OCI-LY1 (cell line): ENCODE measurements around the gene ETV6.

Source experiments
- EZH2 ChIP-seq: fragments of 200-600 bp; sonication (generic), shearing (Covaris generic); IDR thresholded peaks from 2 replicates; pipeline ENCODE4 v1.8.0; 2017; ENCODE audit warnings: borderline replicate concordance, mixed run types, mild to moderate bottlenecking, antibody characterized with exemption, low read length, moderate library complexity, mixed read lengths
- TF ChIP-seq, protein P1 (sequence below): fragments of 200-600 bp; sonication (generic), shearing (Covaris generic); IDR thresholded peaks from 2 replicates; pipeline ENCODE4 v1.5.1; 2017; ENCODE audit warnings: mild to moderate bottlenecking, antibody characterized with exemption, low read length, moderate library complexity, mixed read lengths

DNA sequence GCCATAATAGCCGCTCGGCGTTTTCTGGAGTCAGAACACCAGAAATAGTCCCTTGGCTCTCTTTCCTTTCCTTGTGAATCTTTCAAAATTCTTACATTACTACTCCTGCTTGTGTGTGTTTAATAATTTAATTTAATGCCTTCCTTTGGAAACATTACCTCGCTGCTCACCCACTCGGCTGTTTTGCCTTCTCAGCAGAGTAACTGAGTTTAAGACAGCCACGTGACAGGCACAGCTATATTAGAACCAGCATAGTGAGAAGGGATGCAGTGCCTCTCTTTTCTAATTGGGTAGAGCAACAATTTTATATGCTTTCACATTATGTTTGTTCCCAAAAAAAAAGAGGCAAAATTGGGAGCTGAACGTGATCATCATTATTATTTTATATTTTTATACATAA, 107.6 kb downstream of the ETV6 start:
- TF ChIP-seq, protein P1, sequence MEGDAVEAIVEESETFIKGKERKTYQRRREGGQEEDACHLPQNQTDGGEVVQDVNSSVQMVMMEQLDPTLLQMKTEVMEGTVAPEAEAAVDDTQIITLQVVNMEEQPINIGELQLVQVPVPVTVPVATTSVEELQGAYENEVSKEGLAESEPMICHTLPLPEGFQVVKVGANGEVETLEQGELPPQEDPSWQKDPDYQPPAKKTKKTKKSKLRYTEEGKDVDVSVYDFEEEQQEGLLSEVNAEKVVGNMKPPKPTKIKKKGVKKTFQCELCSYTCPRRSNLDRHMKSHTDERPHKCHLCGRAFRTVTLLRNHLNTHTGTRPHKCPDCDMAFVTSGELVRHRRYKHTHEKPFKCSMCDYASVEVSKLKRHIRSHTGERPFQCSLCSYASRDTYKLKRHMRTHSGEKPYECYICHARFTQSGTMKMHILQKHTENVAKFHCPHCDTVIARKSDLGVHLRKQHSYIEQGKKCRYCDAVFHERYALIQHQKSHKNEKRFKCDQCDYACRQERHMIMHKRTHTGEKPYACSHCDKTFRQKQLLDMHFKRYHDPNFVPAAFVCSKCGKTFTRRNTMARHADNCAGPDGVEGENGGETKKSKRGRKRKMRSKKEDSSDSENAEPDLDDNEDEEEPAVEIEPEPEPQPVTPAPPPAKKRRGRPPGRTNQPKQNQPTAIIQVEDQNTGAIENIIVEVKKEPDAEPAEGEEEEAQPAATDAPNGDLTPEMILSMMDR: no peak
- TF ChIP-seq EZH2: no peak
